COLO668 (cell line): ENCODE measurements around the gene JOSD2.
A peak's percentile ranks its signal among the peaks of the same experiment; 100 is the strongest.
"Not testable (repeated sequence)": the region's sequence is repeated elsewhere in the genome, so short reads cannot be mapped to it uniquely, and the experiment has no call there.

Experiments used
- DNase-seq: peaks from one replicate; lab custom pipeline; 2025; ENCODE audit not compliant: unreplicated experiment; lab: John Stamatoyannopoulos, UW

JOSD2 gene

GRCh38 chr19:50478901-50479715 is 31.9 kb downstream of the JOSD2 start:
- DNase-seq: peak; percentile 5

DNA sequence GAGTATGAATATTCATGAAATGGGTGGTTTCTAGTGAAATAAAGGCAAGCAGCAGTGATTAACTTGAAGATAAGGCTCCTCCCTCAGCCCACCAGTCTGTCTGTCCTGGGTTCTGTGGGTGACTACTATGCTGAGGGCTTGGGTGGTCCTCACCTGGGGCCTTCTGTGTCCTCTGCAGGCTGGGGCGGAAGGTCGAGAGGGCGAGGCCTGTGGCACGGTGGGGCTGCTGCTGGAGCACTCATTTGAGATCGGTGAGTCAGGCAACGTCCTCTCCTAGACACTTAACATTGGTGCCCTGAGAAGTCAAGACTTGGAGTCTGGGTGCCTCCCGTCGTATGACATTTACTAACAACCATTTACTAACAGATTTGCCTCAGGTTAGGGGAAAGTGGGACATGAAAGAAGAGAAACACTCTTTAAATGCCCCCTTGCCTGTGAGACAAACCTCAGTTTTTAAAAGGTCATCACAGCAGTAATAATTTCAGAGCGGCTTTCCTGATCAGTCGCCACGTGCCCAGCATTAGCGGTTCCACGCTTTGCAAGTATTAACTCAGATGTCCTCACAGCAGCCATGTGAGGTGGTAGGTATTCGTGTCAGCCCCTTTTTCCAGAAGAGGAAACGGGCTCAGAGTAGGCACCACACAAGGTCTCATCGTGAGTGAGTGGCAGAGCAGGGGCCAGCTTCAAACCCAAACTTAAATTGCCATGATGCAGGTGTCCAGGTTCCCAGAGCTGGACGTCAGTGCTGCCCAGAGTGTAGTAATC is 33.1 kb downstream of the JOSD2 start:
- DNase-seq: no peak

GRCh38 chr19:50476907-50477238 is 34.1 kb downstream of the JOSD2 start:
- no peak for DNase-seq

- peak; percentile 97 for DNase-seq
Measured at GRCh38 chr19:50476224-50476906, 34.6 kb downstream of the JOSD2 start, which contains the start of the genes EMC10 and GARIN5A. EMC10 (plus strand) TSS chr19:50476507; CDS start chr19:50476545, 38 bp downstream. GARIN5A (minus strand) TSS chr19:50476848; CDS start chr19:50476388, 460 bp downstream.

- no peak for DNase-seq
Measured at GRCh38 chr19:50475736-50476223, 35.2 kb downstream of the JOSD2 start.

- no peak for DNase-seq
Measured at GRCh38 chr19:50475101-50475568, 35.9 kb downstream of the JOSD2 start.

GRCh38 chr19:50473336-50473735 is 37.7 kb downstream of the JOSD2 start:
- DNase-seq: not testable (repeated sequence)

- DNase-seq: no peak
Measured at GRCh38 chr19:50468818-50469217, 42.2 kb downstream of the JOSD2 start.

- no peak for DNase-seq
Measured at GRCh38 chr19:50467566-50467965, 43.4 kb downstream of the JOSD2 start.

GRCh38 chr19:50466706-50467039 is 44.3 kb downstream of the JOSD2 start:
- no peak for DNase-seq

- peak; percentile 74 for DNase-seq
Measured at GRCh38 chr19:50465986-50466705, 44.8 kb downstream of the JOSD2 start.

- DNase-seq: no peak
Measured at GRCh38 chr19:50465000-50465399, 46.0 kb downstream of the JOSD2 start.

- DNase-seq: no peak
Measured at GRCh38 chr19:50464348-50464747, 46.6 kb downstream of the JOSD2 start.

DNA sequence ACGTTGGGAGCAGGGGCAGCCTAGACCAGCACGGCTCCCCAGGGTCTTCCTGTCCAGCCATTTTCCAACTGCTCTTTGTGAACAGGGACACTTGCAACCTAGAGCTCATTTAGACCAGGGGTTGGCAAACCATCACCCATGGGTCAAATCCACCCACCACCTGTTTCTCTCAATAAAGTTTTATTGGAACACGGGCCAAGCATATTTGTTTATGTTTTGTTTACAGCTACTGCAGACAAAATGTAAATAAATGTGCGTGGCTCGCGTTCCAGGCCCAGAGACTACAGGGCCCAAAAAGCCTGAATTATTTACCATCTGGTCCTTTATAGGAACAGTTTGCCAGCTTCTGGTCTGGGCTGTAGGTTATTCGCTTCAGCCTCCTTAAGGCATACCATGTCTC is 48.0 kb downstream of the JOSD2 start:
- DNase-seq: no peak

- DNase-seq: peak; percentile 59
Measured at GRCh38 chr19:50461066-50461875, 49.7 kb downstream of the JOSD2 start.

- DNase-seq: no peak
Measured at GRCh38 chr19:50460161-50460765, 50.7 kb downstream of the JOSD2 start.

DNA sequence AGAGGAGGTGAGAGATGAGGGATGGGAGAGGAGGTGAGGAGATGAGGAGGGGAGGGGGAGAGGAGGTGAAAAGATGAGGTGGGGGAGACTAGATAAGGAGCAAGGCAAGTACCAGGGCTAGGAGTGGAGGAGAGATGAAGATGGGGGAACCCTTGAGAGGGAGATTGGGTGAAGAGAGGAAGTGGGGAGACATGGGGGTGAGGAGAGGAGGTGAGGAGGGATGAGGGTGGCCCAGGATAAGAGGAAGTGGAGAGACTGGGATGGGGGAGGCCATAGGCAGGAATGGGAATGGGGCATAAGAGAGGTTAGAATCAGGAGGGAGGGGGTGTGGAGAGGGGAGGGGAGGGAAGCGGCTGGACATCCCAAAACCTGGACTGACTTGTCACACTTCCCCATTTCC is 51.4 kb downstream of the JOSD2 start:
- no peak for DNase-seq

DNA sequence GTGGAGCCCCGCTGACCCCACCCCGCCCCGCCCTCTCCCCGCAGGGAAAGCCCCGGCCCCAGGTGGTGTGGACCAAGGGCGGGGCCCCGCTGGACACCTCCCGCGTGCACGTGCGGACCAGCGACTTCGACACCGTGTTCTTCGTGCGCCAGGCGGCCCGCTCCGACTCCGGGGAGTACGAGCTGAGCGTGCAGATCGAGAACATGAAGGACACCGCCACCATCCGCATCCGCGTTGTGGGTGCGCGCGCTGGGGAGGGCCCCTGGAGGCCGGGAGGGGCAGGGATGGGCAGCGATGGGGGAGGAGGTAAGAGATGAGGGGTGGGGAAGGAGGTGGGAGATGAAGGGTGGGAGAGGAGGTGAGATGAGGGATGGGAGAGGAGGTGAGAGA is 51.9 kb downstream of the JOSD2 start:
- no peak for DNase-seq

DNA sequence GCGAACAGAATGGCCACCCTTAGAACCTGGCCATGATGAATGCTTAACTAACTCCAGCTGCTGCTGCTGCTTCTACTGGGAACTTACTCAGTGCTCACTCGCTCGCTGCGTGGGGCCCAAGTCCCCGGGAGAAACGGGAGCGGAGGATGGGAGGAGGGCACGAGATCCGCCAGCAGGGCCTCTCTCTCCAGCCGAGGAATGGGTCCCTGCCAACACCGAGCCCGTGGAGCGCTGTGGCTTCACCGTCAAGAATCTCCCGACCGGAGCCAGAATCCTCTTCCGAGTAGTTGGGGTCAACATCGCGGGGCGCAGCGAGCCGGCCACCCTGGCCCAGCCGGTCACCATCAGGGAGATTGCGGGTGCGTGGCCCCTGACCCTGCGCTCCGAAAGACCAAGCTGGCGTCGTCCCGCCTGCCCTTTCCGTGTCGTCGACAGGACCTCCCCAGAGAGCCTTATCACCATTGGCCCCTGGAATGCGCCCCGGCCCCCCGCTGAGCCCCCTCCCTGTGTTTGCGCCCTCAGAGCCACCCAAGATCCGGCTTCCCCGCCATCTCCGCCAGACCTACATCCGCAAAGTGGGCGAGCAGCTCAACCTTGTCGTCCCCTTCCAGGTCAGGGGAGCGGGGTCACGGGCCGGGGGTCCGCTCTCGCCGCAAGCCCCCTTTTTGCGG is 52.5 kb downstream of the JOSD2 start:
- no peak for DNase-seq
